ENCODE results near the gene RPL7L1. TPM values are rescaled to one million over a fixed set of nuclear protein-coding genes. Genes with fewer than 3 reads are reported as not detected.
"Not testable (repeated sequence)": the region's sequence is repeated elsewhere in the genome, so short reads cannot be mapped to it uniquely, and the experiment has no call there.

RPL7L1 gene
- total and polyA plus RNA-seq, 7 experiments from 2014 or later: 65.6 to 91.7 (median 78.1) TPM

GRCh38 chr6:42894041-42894828, 14.8 kb downstream of the RPL7L1 start:
- not testable (repeated sequence) for H3K27me3 Mint-ChIP-seq; ATAC-seq; H3K36me3 Mint-ChIP-seq; H3K36me3 ChIP-seq (ENCODE audit: control insufficient read depth in 2 of 3, insufficient read depth in 3 of 3, low read length in 3 of 3); H3K4me3 ChIP-seq (ENCODE audit: low read length); DNase-seq; H3K27me3 ChIP-seq (ENCODE audit: control insufficient read depth in 2 of 2, insufficient read depth in 2 of 2, low read length in 2 of 2); H3K27ac Mint-ChIP-seq; H3K4me1 ChIP-seq (ENCODE audit: control insufficient read depth in 2 of 2, insufficient read depth in 2 of 2, low read length in 2 of 2); H3K4me3 Mint-ChIP-seq; H3K9me3 ChIP-seq (ENCODE audit: control insufficient read depth in 2 of 3, low read length in 3 of 3); H3K27ac ChIP-seq (ENCODE audit: low read depth, low read length); H3K9me3 Mint-ChIP-seq
- peaks cover 0 to 20% (median 13%) of the 10 kb centered on the region in 7 donors for H3K4me1 Mint-ChIP-seq
- ChIA-PET CTCF (interaction anchor here (0.6 kb wide), 1 partner anchor 121 kb away, joined by 3 read pairs; no protein-coding TSS in a partner anchor), POLR2A (interaction anchor here (0.6 to 0.7 kb wide), 3 partner anchors 15 to 158 kb away, joined by 3 read pairs; partner anchors contain the start of gene RPL7L1)
- intact Hi-C loops (cut with micrococcal nuclease): loop anchor here in 1 of 2 donors (5.0 to 10.0 kb wide), 4 partner anchors 33 to 1109 kb away; partner anchors contain the start of genes CNPY3, MRPS10, PEX6 and PRICKLE4

GRCh38 chr6:42896178-42896719, 16.8 kb downstream of the RPL7L1 start:
- Mint-ChIP-seq H3K27me3 (no peaks in the 10 kb centered on the region), H3K4me3 (no peak overlapping the region), H3K4me1 (peaks cover 0 to 9% (median 2%) of the 10 kb centered on the region in 7 donors), H3K36me3 (no peaks in the 10 kb centered on the region), H3K9me3 (peaks cover 0 to 1% (median 0%) of the 10 kb centered on the region in 11 donors), H3K27ac (no peak overlapping the region)
- intact Hi-C loops (cut with micrococcal nuclease): loop anchor here (5.0 to 10.0 kb wide), 3 partner anchors 589 to 1111 kb away; partner anchors contain the start of genes PRICKLE4 (in 1 of the 2) and TOMM6 (in 1 of the 2)
- POLR2A ChIA-PET: interaction anchor here (0.7 to 1.2 kb wide), 2 partner anchors 17 to 32 kb away, joined by 4 read pairs; partner anchors contain the start of gene RPL7L1
- no peaks in the 10 kb centered on the region for H3K9me3 ChIP-seq (ENCODE audit: control insufficient read depth in 2 of 3, low read length in 3 of 3)
- no peak overlapping the region for H3K27ac ChIP-seq (ENCODE audit: low read depth, low read length)
- DNase-seq (no peak), ATAC-seq (no peak)
- CTCF ChIA-PET: interaction anchor here (0.8 to 1.7 kb wide), 3 partner anchors 171 to 247 kb away, joined by 3 to 9 read pairs (median 4); no protein-coding TSS in a partner anchor
- H3K4me3 ChIP-seq (ENCODE audit: low read length): no peak overlapping the region
- peaks cover 0 to 2% of the 10 kb centered on the region in 2 donors for H3K4me1 ChIP-seq (ENCODE audit: control insufficient read depth in 2 of 2, insufficient read depth in 2 of 2, low read length in 2 of 2)
- H3K36me3 ChIP-seq (ENCODE audit: control insufficient read depth in 2 of 3, insufficient read depth in 3 of 3, low read length in 3 of 3): no peaks in the 10 kb centered on the region
- no peaks in the 10 kb centered on the region for H3K27me3 ChIP-seq (ENCODE audit: control insufficient read depth in 2 of 2, insufficient read depth in 2 of 2, low read length in 2 of 2)

- H3K27me3 ChIP-seq (ENCODE audit: control insufficient read depth in 2 of 2, insufficient read depth in 2 of 2, low read length in 2 of 2): no peaks in the 10 kb centered on the region
- ATAC-seq (no peak), DNase-seq (peak; percentile 32 to 74 (median 62))
- intact Hi-C loops (cut with micrococcal nuclease): loop anchor here (1.0 to 10.0 kb wide), 7 partner anchors 9 to 1114 kb away; partner anchors contain the start of genes PRICKLE4 (in 1 of the 2), RPL7L1 (in 1 of the 2) and TOMM6 (in 1 of the 2)
- ChIA-PET CTCF (interaction anchor here (0.7 to 1.0 kb wide), 3 partner anchors 22 to 237 kb away, joined by 3 to 4 read pairs (median 4); no protein-coding TSS in a partner anchor), POLR2A (interaction anchor here (0.6 to 1.0 kb wide), 3 partner anchors 114 to 237 kb away, joined by 3 read pairs; no protein-coding TSS in a partner anchor)
- Mint-ChIP-seq H3K27ac (peak overlapping the region in 1 of 9 donors; percentile 14), H3K4me1 (peaks cover 0 to 17% (median 5%) of the 10 kb centered on the region in 7 donors), H3K27me3 (no peaks in the 10 kb centered on the region), H3K36me3 (no peaks in the 10 kb centered on the region), H3K4me3 (peak overlapping the region in 1 of 10 donors; percentile 14), H3K9me3 (peaks cover 0 to 1% (median 0%) of the 10 kb centered on the region in 11 donors)
- H3K4me3 ChIP-seq (ENCODE audit: low read length): no peak overlapping the region
- H3K9me3 ChIP-seq (ENCODE audit: control insufficient read depth in 2 of 3, low read length in 3 of 3): no peaks in the 10 kb centered on the region
- no peaks in the 10 kb centered on the region for H3K4me1 ChIP-seq (ENCODE audit: control insufficient read depth in 2 of 2, insufficient read depth in 2 of 2, low read length in 2 of 2)
- no peaks in the 10 kb centered on the region for H3K36me3 ChIP-seq (ENCODE audit: control insufficient read depth in 2 of 3, insufficient read depth in 3 of 3, low read length in 3 of 3)
- H3K27ac ChIP-seq (ENCODE audit: low read depth, low read length): no peak overlapping the region
These were observed 19.5 kb downstream of the RPL7L1 start for GRCh38 chr6:42898891-42899361.

GRCh38 chr6:42899871-42900270, 20.5 kb downstream of the RPL7L1 start:
- H3K27ac ChIP-seq (ENCODE audit: low read depth, low read length): no peak overlapping the region
- Mint-ChIP-seq H3K27me3 (no peaks in the 10 kb centered on the region), H3K4me3 (no peak overlapping the region), H3K27ac (no peak overlapping the region), H3K36me3 (no peaks in the 10 kb centered on the region), H3K4me1 (peaks cover 0 to 17% (median 5%) of the 10 kb centered on the region in 7 donors), H3K9me3 (no peaks in the 10 kb centered on the region)
- no peak overlapping the region for H3K4me3 ChIP-seq (ENCODE audit: low read length)
- POLR2A ChIA-PET: interaction anchor here (0.6 to 1.8 kb wide), 3 partner anchors 9 to 317 kb away, joined by 3 to 5 read pairs (median 3); partner anchors contain the start of gene RPL7L1
- no peaks in the 10 kb centered on the region for H3K9me3 ChIP-seq (ENCODE audit: control insufficient read depth in 2 of 3, low read length in 3 of 3)
- ATAC-seq (no peak), DNase-seq (no peak)
- no peaks in the 10 kb centered on the region for H3K4me1 ChIP-seq (ENCODE audit: control insufficient read depth in 2 of 2, insufficient read depth in 2 of 2, low read length in 2 of 2)
- no peaks in the 10 kb centered on the region for H3K36me3 ChIP-seq (ENCODE audit: control insufficient read depth in 2 of 3, insufficient read depth in 3 of 3, low read length in 3 of 3)
- intact Hi-C loops (cut with micrococcal nuclease): loop anchor here (1.0 to 10.0 kb wide), 11 partner anchors 10 to 1115 kb away; partner anchors contain the start of genes GNMT (in 1 of the 2), PRICKLE4 (in 1 of the 2), RPL7L1 (in 1 of the 2) and TOMM6 (in 1 of the 2)
- CTCF ChIA-PET: interaction anchor here (0.6 to 1.8 kb wide), 10 partner anchors 8 to 334 kb away, joined by 3 to 11 read pairs (median 3); partner anchors contain the start of gene CNPY3
- H3K27me3 ChIP-seq (ENCODE audit: control insufficient read depth in 2 of 2, insufficient read depth in 2 of 2, low read length in 2 of 2): no peaks in the 10 kb centered on the region

- peak overlapping the region in 1 of 10 donors; percentile 65 for H3K4me3 Mint-ChIP-seq
- no peak overlapping the region for H3K4me3 ChIP-seq (ENCODE audit: low read length)
These were observed 22.1 kb downstream of the RPL7L1 start for GRCh38 chr6:42901538-42901957.

More at GRCh38 chr6:42901538-42901957, 22.1 kb downstream of the RPL7L1 start:
- Mint-ChIP-seq H3K9me3 (no peaks in the 10 kb centered on the region), H3K36me3 (no peaks in the 10 kb centered on the region), H3K27me3 (peaks cover 0 to 6% (median 0%) of the 10 kb centered on the region in 5 donors), H3K4me1 (peaks cover 0 to 17% (median 5%) of the 10 kb centered on the region in 7 donors), H3K27ac (peak overlapping the region in 1 of 9 donors; percentile 18)
- CTCF ChIA-PET: interaction anchor here (0.6 to 1.9 kb wide), 11 partner anchors 20 to 481 kb away, joined by 3 to 29 read pairs (median 3); partner anchors contain the start of genes CNPY3 and PPP2R5D
- intact Hi-C loops (cut with micrococcal nuclease): loop anchor here (1.0 to 5.0 kb wide), 10 partner anchors 28 to 605 kb away; partner anchors contain the start of genes CNPY3 (in 2 of the 2), RRP36 (in 2 of the 2), GNMT (in 1 of the 2) and PEX6 (in 1 of the 2)
- POLR2A ChIA-PET: interaction anchor here (0.6 to 1.8 kb wide), 4 partner anchors 11 to 241 kb away, joined by 3 to 6 read pairs (median 4); partner anchors contain the start of gene CNPY3
- H3K36me3 ChIP-seq (ENCODE audit: control insufficient read depth in 2 of 3, insufficient read depth in 3 of 3, low read length in 3 of 3): no peaks in the 10 kb centered on the region
- no peak overlapping the region for H3K27ac ChIP-seq (ENCODE audit: low read depth, low read length)
- no peaks in the 10 kb centered on the region for H3K27me3 ChIP-seq (ENCODE audit: control insufficient read depth in 2 of 2, insufficient read depth in 2 of 2, low read length in 2 of 2)
- H3K4me1 ChIP-seq (ENCODE audit: control insufficient read depth in 2 of 2, insufficient read depth in 2 of 2, low read length in 2 of 2): no peaks in the 10 kb centered on the region
- ATAC-seq (peak; percentile 100), DNase-seq (peak; percentile 34 to 82 (median 76))
- H3K9me3 ChIP-seq (ENCODE audit: control insufficient read depth in 2 of 3, low read length in 3 of 3): no peaks in the 10 kb centered on the region
